Colonic mucosa (tissue), 4 donors: ENCODE measurements around the gene WNK1. TPM values are rescaled to one million over a fixed set of nuclear protein-coding genes. Genes with fewer than 3 reads are reported as not detected.

Experiments used
- DNase-seq: peaks from one replicate; pipeline ENCODE4 v3.0.0-alpha.2; 2020
- H3K27ac ChIP-seq: fragments of 200-600 bp; one replicate; pipeline ENCODE4 v1.8.0; 2021
- H3K27me3 ChIP-seq: fragments of 200-600 bp; one replicate; pipeline ENCODE4 v1.8.0; 2021
- H3K36me3 ChIP-seq: fragments of 200-600 bp; one replicate; pipeline ENCODE4 v1.8.0; 2021
- H3K4me1 ChIP-seq: fragments of 200-600 bp; one replicate; pipeline ENCODE4 v1.8.0; 2021; ENCODE audit warnings: mild to moderate bottlenecking
- H3K4me3 ChIP-seq: fragments of 200-600 bp; one replicate; pipeline ENCODE4 v1.8.0; 2021
- H3K9ac ChIP-seq, 2 donors: one replicate each; pipeline ENCODE4 v1.7.0; 2013; ENCODE audit warnings: control low read depth in 2 of 2, low read depth in 2 of 2, low read length in 2 of 2
- H3K9me3 ChIP-seq: fragments of 200-600 bp; one replicate; pipeline ENCODE4 v1.8.0; 2021
- CTCF ChIP-seq: fragments of 200-600 bp; IDR thresholded peaks from one replicate; pipeline ENCODE4 v1.8.0; 2022; ENCODE audit warnings: antibody characterized with exemption, mild to moderate bottlenecking
- intact Hi-C: fragments of 100-400 bp; cut with DNase I; formaldehyde crosslinking; loops from one replicate; pipeline ENCODE4 v1.14.1; 2022
- total RNA-seq, 2 donors: library from RNA; stranded (reverse); fragmentation: NEBNext Ultra II Directional in 1 of 2; extraction: Animal tissue kit (Norgen Biotek cat#: 25700) in 1 of 2; gene quantifications; one replicate each; pipeline ENCODE4 v1.2.1, GENCODE V29; 2021
- donor health status: healthy.
- donor health status: DM: no; HTN: no; CAD: no.
- donor health status: DM: no; HTN: no; CAD: no.

The WNK1 gene
- total RNA-seq, 2 donors from 2014 or later, result 81.8 to 85.8 TPM

DNA sequence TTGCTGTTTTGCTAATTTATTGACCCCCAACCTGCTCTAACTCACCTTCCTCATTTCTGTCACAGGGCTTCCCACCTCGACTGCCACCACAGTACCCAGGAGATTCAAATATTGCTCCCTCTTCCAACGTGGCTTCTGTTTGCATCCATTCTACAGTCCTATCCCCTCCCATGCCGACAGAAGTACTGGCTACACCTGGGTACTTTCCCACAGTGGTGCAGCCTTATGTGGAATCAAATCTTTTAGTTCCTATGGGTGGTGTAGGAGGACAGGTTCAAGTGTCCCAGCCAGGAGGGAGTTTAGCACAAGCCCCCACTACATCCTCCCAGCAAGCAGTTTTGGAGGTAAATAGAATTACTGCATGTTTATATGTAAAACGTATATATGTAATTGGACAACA is 128.3 kb downstream of the WNK1 start:
- DNase-seq, result no peak
- H3K9ac ChIP-seq, result no peak overlapping the region
- no peaks in the 10 kb centered on the region for H3K27me3 ChIP-seq
- H3K27ac ChIP-seq, result no peak overlapping the region
- H3K9me3 ChIP-seq, result no peaks in the 10 kb centered on the region
- no peak overlapping the region for H3K4me3 ChIP-seq
- no peak for TF ChIP-seq CTCF
- H3K4me1 ChIP-seq, result no peaks in the 10 kb centered on the region
- intact Hi-C loops, result no loop called here
- peaks cover 46% of the 10 kb centered on the region for H3K36me3 ChIP-seq

DNA sequence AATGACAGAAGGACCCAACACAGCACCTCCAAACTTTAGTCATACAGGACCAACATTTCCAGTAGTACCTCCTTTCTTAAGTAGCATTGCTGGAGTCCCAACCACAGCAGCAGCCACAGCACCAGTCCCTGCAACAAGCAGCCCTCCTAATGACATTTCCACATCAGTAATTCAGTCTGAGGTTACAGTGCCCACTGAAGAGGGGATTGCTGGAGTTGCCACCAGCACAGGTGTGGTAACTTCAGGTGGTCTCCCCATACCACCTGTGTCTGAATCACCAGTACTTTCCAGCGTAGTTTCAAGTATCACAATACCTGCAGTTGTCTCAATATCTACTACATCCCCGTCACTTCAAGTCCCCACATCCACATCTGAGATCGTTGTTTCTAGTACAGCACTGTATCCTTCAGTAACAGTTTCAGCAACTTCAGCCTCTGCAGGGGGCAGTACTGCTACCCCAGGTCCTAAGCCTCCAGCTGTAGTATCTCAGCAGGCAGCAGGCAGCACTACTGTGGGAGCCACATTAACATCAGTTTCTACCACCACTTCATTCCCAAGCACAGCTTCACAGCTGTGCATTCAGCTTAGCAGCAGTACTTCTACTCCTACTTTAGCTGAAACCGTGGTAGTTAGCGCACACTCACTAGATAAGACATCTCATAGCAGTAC is 132.5 kb downstream of the WNK1 start:
- intact Hi-C loops, result no loop called here
- Histone ChIP-seq H3K4me3 (no peak overlapping the region), H3K9ac (no peak overlapping the region), H3K27me3 (no peaks in the 10 kb centered on the region), H3K4me1 (no peaks in the 10 kb centered on the region), H3K36me3 (peaks cover 54% of the 10 kb centered on the region), H3K9me3 (no peaks in the 10 kb centered on the region), H3K27ac (no peak overlapping the region)
- TF ChIP-seq CTCF, result no peak
- DNase-seq, result no peak

DNA sequence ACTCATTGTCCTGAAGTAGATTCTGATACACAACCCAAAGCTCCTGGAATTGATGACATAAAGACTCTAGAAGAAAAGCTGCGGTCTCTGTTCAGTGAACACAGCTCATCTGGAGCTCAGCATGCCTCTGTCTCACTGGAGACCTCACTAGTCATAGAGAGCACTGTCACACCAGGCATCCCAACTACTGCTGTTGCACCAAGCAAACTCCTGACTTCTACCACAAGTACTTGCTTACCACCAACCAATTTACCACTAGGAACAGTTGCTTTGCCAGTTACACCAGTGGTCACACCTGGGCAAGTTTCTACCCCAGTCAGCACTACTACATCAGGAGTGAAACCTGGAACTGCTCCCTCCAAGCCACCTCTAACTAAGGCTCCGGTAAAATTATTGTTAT is 133.3 kb downstream of the WNK1 start:
- no peak for DNase-seq
- H3K27ac ChIP-seq, result no peak overlapping the region
- intact Hi-C loops, result no loop called here
- no peak overlapping the region for H3K4me3 ChIP-seq
- no peaks in the 10 kb centered on the region for H3K9me3 ChIP-seq
- no peak for TF ChIP-seq CTCF
- H3K36me3 ChIP-seq, result peaks cover 60% of the 10 kb centered on the region
- no peak overlapping the region for H3K9ac ChIP-seq
- no peaks in the 10 kb centered on the region for H3K27me3 ChIP-seq
- no peaks in the 10 kb centered on the region for H3K4me1 ChIP-seq

GRCh38 chr12:886206-886605 is 133.8 kb downstream of the WNK1 start:
- Histone ChIP-seq H3K27me3 (no peaks in the 10 kb centered on the region), H3K9me3 (no peaks in the 10 kb centered on the region), H3K4me3 (no peak overlapping the region), H3K4me1 (no peaks in the 10 kb centered on the region), H3K36me3 (peaks cover 59% of the 10 kb centered on the region), H3K9ac (no peak overlapping the region), H3K27ac (no peak overlapping the region)
- intact Hi-C loops, result no loop called here
- no peak for DNase-seq
- TF ChIP-seq CTCF, result no peak

- no peak overlapping the region for H3K4me3 ChIP-seq
- H3K4me1 ChIP-seq, result no peaks in the 10 kb centered on the region
- peaks cover 14% of the 10 kb centered on the region for H3K36me3 ChIP-seq
- intact Hi-C loops, result no loop called here
- H3K27ac ChIP-seq, result no peak overlapping the region
- no peaks in the 10 kb centered on the region for H3K27me3 ChIP-seq
- no peak for DNase-seq
- no peak for TF ChIP-seq CTCF
- H3K9ac ChIP-seq, result no peak overlapping the region
- no peaks in the 10 kb centered on the region for H3K9me3 ChIP-seq
Measured at GRCh38 chr12:894226-894625, 141.8 kb downstream of the WNK1 start.
